SK-N-MC (cell line): ENCODE data around the gene TUBB.
A peak's percentile ranks its signal among the peaks of the same experiment; 100 is the strongest.

Experiments
- DNase-seq: peaks from one replicate; pipeline ENCODE4 v3.0.0-alpha.2; 2011; ENCODE audit warnings: low read depth, low spot score
- H3K27ac ChIP-seq: fragments of 200-600 bp; sonication (generic); 2 replicates; pipeline ENCODE4 v1.5.1; 2016; ENCODE audit warnings: mixed run types
- H3K36me3 ChIP-seq: fragments of 200-600 bp; sonication (generic); 2 replicates; pipeline ENCODE4 v1.6.1; 2017; ENCODE audit warnings: antibody characterized with exemption, low read length, mixed read lengths; ENCODE audit not compliant: insufficient read depth
- H3K4me3 ChIP-seq: fragments of 200-600 bp; sonication (generic); 2 replicates; pipeline ENCODE4 v1.5.1; 2016
- H3K9ac ChIP-seq: fragments of 200-600 bp; sonication (generic); 2 replicates; pipeline ENCODE4 v1.8.0; 2017; ENCODE audit warnings: mixed run types, mixed read lengths; ENCODE audit not compliant: insufficient read length
- H3K9me3 ChIP-seq: fragments of 200-600 bp; sonication (generic); 2 replicates; pipeline ENCODE4 v1.6.1; 2017; ENCODE audit warnings: low read depth, mild to moderate bottlenecking, antibody characterized with exemption, low read length, moderate library complexity, mixed read lengths
- EZH2 ChIP-seq: fragments of 200-600 bp; sonication (generic); IDR thresholded peaks from one replicate; pipeline ENCODE4 v1.6.1; 2017; ENCODE audit warnings: antibody characterized with exemption
- FOXP2 ChIP-seq: optimal IDR thresholded peaks from 2 replicates; pipeline ENCODE3; 2011; ENCODE audit warnings: mild to moderate bottlenecking, moderate library complexity; ENCODE audit not compliant: insufficient read depth; ENCODE audit errors: extremely low read length, control extremely low read depth
- POLR2AphosphoS5 ChIP-seq: IDR thresholded peaks from 2 replicates; pipeline ENCODE4 v1.6.1; 2012; ENCODE audit warnings: mild to moderate bottlenecking, low read depth, low read length, borderline replicate concordance

The TUBB gene

GRCh38 chr6:30719791-30720737 lies at the start of gene TUBB:
Gene TUBB, plus strand, starts transcription at chr6:30720352. Its CDS starts 155 bp downstream, at chr6:30720507.
- DNase-seq = no peak
- H3K36me3 ChIP-seq = peaks cover 48% of the 10 kb centered on the region
- peak within 1 kb of the TSS; percentile 99 for H3K9ac ChIP-seq
- H3K4me3 ChIP-seq = peak within 1 kb of the TSS; percentile 85
- TF ChIP-seq POLR2AphosphoS5 = peak; percentile 97
- TF ChIP-seq FOXP2 = no peak
- peak within 1 kb of the TSS; percentile 98 for H3K27ac ChIP-seq
- no peaks in the 10 kb centered on the region for H3K9me3 ChIP-seq

GRCh38 chr6:30670760-30671527 lies 49.2 kb upstream of the TUBB start:
- H3K27ac ChIP-seq = no peak overlapping the region
- no peak for DNase-seq
- TF ChIP-seq POLR2AphosphoS5 = no peak
- no peak for TF ChIP-seq FOXP2
- no peak for TF ChIP-seq EZH2
- peaks cover 32% of the 10 kb centered on the region for H3K36me3 ChIP-seq
- H3K9me3 ChIP-seq = no peaks in the 10 kb centered on the region
- H3K4me3 ChIP-seq = no peak overlapping the region
- no peak overlapping the region for H3K9ac ChIP-seq

- Histone ChIP-seq H3K4me3 (peak within 1 kb of the TSS; percentile 93), H3K9ac (peak within 1 kb of the TSS; percentile 86), H3K27ac (peak within 1 kb of the TSS; percentile 38), H3K9me3 (no peaks in the 10 kb centered on the region), H3K36me3 (peaks cover 26% of the 10 kb centered on the region)
- no peak for TF ChIP-seq EZH2
- peak; percentile 87 for TF ChIP-seq POLR2AphosphoS5
- DNase-seq = peak; percentile 92
Observed at GRCh38 chr6:30672445-30673253, 47.5 kb upstream of the TUBB start, which contains the start of gene DHX16. Gene DHX16, minus strand, starts transcription at chr6:30673006. Its CDS starts 165 bp downstream, at chr6:30672841.

- TF ChIP-seq EZH2 (no peak), POLR2AphosphoS5 (no peak), FOXP2 (no peak)
- DNase-seq = no peak
- no peak overlapping the region for H3K9ac ChIP-seq
Observed at GRCh38 chr6:30676660-30677285, 43.4 kb upstream of the TUBB start.

DNA sequence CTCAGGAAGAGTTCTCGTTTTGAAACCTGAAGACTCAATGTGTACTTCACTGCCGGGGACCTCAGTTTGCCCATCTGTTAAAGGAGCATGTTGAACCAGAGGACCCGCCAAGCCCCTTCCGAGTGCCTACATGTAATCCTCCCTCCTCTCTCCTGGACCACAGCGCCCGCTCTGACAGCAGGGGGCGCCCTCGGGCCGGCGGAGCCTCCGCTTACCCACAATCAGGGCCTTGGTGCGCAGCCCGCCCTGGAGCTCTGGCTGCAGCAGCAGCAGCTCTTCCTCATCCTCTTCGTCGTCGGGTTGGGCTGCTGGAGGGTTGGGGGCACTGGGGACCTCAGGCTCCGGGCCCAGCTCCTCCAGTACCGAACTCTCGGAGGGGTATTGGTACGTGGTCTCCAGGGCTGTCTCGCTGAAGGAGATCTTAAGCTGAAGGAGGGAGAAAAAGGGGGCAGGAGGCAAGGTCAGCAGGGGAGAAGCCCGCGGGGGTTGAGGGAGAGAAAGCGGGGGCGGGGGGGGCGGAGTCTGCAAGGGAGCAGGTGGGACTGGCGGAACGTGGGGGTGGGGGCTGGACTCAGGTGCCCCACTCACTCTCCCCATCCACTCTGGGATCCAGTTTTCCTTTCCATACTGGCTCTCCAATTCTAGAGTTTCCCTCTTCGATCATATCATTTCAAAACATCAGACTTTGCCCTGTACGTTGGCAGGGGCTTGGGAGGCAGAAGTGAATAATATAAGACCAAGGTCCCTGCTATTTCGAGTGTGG lies 41.0 kb upstream of the TUBB start:
- peaks cover 11% of the 10 kb centered on the region for H3K36me3 ChIP-seq
- H3K4me3 ChIP-seq = no peak overlapping the region
- no peak overlapping the region for H3K27ac ChIP-seq
- DNase-seq = no peak
- TF ChIP-seq POLR2AphosphoS5 (no peak), FOXP2 (no peak), EZH2 (no peak)
- H3K9me3 ChIP-seq = no peaks in the 10 kb centered on the region
- H3K9ac ChIP-seq = no peak overlapping the region

More at GRCh38 chr6:30676660-30677285, 43.4 kb upstream of the TUBB start:
- no peak overlapping the region for H3K4me3 ChIP-seq
- H3K9me3 ChIP-seq = no peaks in the 10 kb centered on the region
- H3K27ac ChIP-seq = no peak overlapping the region
- peaks cover 11% of the 10 kb centered on the region for H3K36me3 ChIP-seq

GRCh38 chr6:30679765-30680535 lies 40.2 kb upstream of the TUBB start:
- DNase-seq = no peak
- TF ChIP-seq EZH2 (no peak), FOXP2 (no peak), POLR2AphosphoS5 (no peak)
- H3K27ac ChIP-seq = no peak overlapping the region
- no peak overlapping the region for H3K4me3 ChIP-seq
- H3K9ac ChIP-seq = no peak overlapping the region
- H3K9me3 ChIP-seq = no peaks in the 10 kb centered on the region
- H3K36me3 ChIP-seq = peaks cover 11% of the 10 kb centered on the region

GRCh38 chr6:30681766-30682142 lies 38.4 kb upstream of the TUBB start:
- peak overlapping the region; percentile 83 for H3K27ac ChIP-seq
- no peak for DNase-seq
- H3K9ac ChIP-seq = peak overlapping the region; percentile 74
- H3K36me3 ChIP-seq = peaks cover 8% of the 10 kb centered on the region
- no peak for TF ChIP-seq FOXP2
- TF ChIP-seq EZH2 = no peak
- TF ChIP-seq POLR2AphosphoS5 = no peak
- H3K4me3 ChIP-seq = peak overlapping the region; percentile 78
- no peaks in the 10 kb centered on the region for H3K9me3 ChIP-seq
